Breast epithelium (tissue), 3 donors: Measurements from ENCODE around the gene PEX10.

Experiments
- CTCF ChIP-seq, 3 donors: fragments of 450-650 bp; IDR thresholded peaks; one replicate each; pipeline ENCODE4 v1.5.1; 2016 to 2017; ENCODE audit warnings: antibody characterized with exemption in 3 of 3, mild to moderate bottlenecking in 3 of 3, moderate library complexity in 3 of 3
- POLR2A ChIP-seq: fragments of 450-650 bp; IDR thresholded peaks from one replicate; pipeline ENCODE4 v1.6.1; 2016; ENCODE audit warnings: antibody characterized with exemption, mild to moderate bottlenecking, moderate library complexity

DNA sequence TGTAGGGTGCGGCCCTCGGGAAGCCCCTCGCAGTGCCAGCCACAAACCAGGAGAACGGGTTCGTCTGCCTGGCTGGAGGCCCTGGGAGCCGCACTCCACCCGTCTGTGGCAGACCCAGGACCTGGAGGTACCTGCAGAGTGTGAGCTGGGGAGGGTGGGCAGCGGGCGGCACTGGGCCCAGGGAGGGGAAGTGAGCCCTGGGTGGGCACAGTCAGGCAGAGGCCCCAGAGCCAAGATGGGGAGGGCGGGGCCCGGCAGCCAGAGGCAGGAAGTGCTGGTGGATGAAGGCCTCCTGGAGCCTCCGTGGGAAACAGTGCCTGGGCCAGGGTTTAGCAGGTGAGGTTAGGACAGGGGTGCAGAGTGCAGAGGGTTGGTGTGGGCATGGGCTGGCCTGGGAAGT, 4.0 kb upstream of the PEX10 start:
- no peak for TF ChIP-seq CTCF (IDR thresholded peaks at IDR 0.05)
- no peak for TF ChIP-seq POLR2A
